Breast epithelium (tissue), 4 donors: ENCODE data around the gene HNRNPAB. TPM values are rescaled to one million over a fixed set of nuclear protein-coding genes. Genes with fewer than 3 reads are reported as not detected.

Experiments
- DNase-seq, 2 donors: peaks; one replicate each; pipeline ENCODE4 v3.0.0-alpha.2; 2019; ENCODE audit warnings: low spot score in 2 of 2
- H3K27ac ChIP-seq, 2 donors: fragments of 200-600 bp; sonication (generic) in 1 of 2; one replicate each; pipeline ENCODE4 v1.5.1; 2016 to 2019; ENCODE audit warnings: mild to moderate bottlenecking in 1 of 2
- H3K27me3 ChIP-seq, 2 donors: fragments of 200-600 bp; sonication (generic) in 1 of 2; one replicate each; pipeline versions ENCODE4 v1.5.1 to v1.6.0; 2017 to 2019; ENCODE audit warnings: control low read depth in 1 of 2, mild to moderate bottlenecking in 1 of 2
- H3K36me3 ChIP-seq: fragments of 200-600 bp; one replicate; pipeline ENCODE4 v1.5.1; 2019
- H3K4me1 ChIP-seq, 2 donors: fragments of 200-600 bp; sonication (generic); one replicate each; pipeline ENCODE4 v1.5.1; 2016 to 2019; ENCODE audit warnings: control low read depth in 1 of 2
- H3K4me3 ChIP-seq, 3 donors: fragments of 200-600 bp; sonication (generic); 1 replicate in 2 of 3; 2 replicates in 1 of 3; pipeline ENCODE4 v1.5.1; 2016 to 2019; ENCODE audit warnings: mild to moderate bottlenecking in 3 of 3, moderate library complexity in 2 of 3
- H3K9me3 ChIP-seq, 2 donors: fragments of 200-600 bp; sonication (generic) in 1 of 2; one replicate each; pipeline ENCODE4 v1.5.1; 2016 to 2019; ENCODE audit warnings: control low read depth in 1 of 2
- CTCF ChIP-seq, 3 donors: fragments of 450-650 bp; IDR thresholded peaks; one replicate each; pipeline ENCODE4 v1.5.1; 2016 to 2017; ENCODE audit warnings: antibody characterized with exemption in 3 of 3, mild to moderate bottlenecking in 3 of 3, moderate library complexity in 3 of 3
- POLR2A ChIP-seq: fragments of 450-650 bp; IDR thresholded peaks from one replicate; pipeline ENCODE4 v1.6.1; 2016; ENCODE audit warnings: antibody characterized with exemption, mild to moderate bottlenecking, moderate library complexity
- POLR2AphosphoS5 ChIP-seq, 3 donors: sonication (generic); formaldehyde crosslinking; IDR thresholded peaks; one replicate each; pipeline ENCODE4 v1.6.1; 2017; ENCODE audit warnings: antibody characterized with exemption in 3 of 3
- intact Hi-C: fragments of 100-400 bp; cut with DNase I; formaldehyde crosslinking; loops from one replicate; pipeline ENCODE4 v1.15.1; 2023; ENCODE audit warnings: low total_unique reads
- total RNA-seq, 3 donors: library from RNA; depleted of rRNA; stranded (reverse); fragments of >200 nt; gene quantifications; one replicate each; pipeline ENCODE4 v1.1.0, GENCODE V29; 2016

The HNRNPAB gene
- total RNA-seq, 3 donors from 2014 or later, result 56.3 to 90.5 (median 68.9) TPM

DNA sequence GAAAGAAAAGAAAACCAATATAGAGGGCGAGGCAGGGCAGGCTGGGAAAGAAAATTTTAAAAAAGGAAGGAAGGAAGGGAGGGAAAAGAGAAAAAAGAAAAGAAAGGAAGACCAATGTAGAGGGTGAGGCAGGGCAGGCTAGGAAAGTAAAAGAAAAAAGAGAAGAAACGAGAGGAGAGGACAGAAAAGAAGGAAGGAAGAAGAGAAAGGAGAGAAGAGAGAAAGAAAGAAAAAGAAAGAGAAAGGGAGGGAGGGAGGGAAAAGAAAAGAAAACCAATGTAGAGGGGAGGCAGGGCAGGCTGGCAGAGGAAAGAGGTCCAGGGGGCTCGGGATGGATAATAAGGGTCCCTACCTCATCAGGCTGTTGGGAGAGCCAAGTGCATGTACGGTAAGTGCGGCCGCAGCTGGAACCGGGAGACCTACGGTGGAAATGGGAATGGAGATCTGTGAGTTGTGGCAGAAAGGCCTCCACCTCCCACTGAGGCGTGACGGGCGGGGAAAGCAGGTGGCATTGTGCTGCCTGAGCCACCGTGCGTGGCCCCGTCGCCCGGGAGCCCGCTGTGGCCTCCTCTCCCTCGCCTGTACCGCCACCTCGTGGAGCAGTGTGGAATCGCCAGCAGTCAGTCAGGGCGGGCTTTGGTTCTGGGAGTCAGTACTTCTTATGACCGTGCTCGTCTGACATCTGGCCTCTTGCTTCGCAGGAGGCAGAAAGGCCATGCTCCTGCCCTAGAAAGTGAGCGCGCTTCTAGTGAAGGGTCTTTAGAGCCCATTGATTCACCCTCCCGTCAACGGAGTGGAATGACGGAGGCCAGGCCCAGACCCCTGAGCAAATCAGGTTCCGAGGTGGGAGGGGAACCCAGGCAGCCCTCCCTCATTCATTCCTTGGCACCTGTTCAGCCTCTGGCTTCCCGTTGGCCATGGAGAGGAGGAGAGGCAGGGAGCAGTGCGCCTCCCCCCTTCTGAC is 40.3 kb upstream of the HNRNPAB start:
- H3K27me3 ChIP-seq, result no peaks in the 10 kb centered on the region

GRCh38 chr5:178165581-178165980 is 38.8 kb upstream of the HNRNPAB start:
- H3K36me3 ChIP-seq, result no peaks in the 10 kb centered on the region
- intact Hi-C loops, result no loop called here
- no peaks in the 10 kb centered on the region for H3K4me1 ChIP-seq
- no peaks in the 10 kb centered on the region for H3K9me3 ChIP-seq
- no peak overlapping the region for H3K4me3 ChIP-seq
- no peak overlapping the region for H3K27ac ChIP-seq
- DNase-seq, result no peak
- no peaks in the 10 kb centered on the region for H3K27me3 ChIP-seq
- TF ChIP-seq POLR2A, result no peak
- no peak for TF ChIP-seq POLR2AphosphoS5 (IDR thresholded peaks at IDR 0.05)
- no peak for TF ChIP-seq CTCF (IDR thresholded peaks at IDR 0.05)

More for the DNA sequence above, 40.3 kb upstream of the HNRNPAB start:
- Histone ChIP-seq H3K27ac (no peak overlapping the region), H3K9me3 (no peaks in the 10 kb centered on the region), H3K36me3 (no peaks in the 10 kb centered on the region), H3K4me3 (peak overlapping the region in 2 of 3 donors; percentile 24 to 52), H3K4me1 (no peaks in the 10 kb centered on the region)
- intact Hi-C loops, result no loop called here
- DNase-seq, result peak; percentile 75 to 93
- TF ChIP-seq POLR2A (no peak), CTCF (IDR thresholded peaks at IDR 0.05) (peak; percentile 93 to 99 (median 95))

- DNase-seq, result no peak
- Histone ChIP-seq H3K27ac (no peak overlapping the region), H3K27me3 (no peaks in the 10 kb centered on the region), H3K4me1 (no peaks in the 10 kb centered on the region), H3K36me3 (no peaks in the 10 kb centered on the region), H3K9me3 (no peaks in the 10 kb centered on the region), H3K4me3 (no peak overlapping the region)
- TF ChIP-seq POLR2AphosphoS5 (IDR thresholded peaks at IDR 0.05), result no peak
- no peak for TF ChIP-seq POLR2A
- TF ChIP-seq CTCF (IDR thresholded peaks at IDR 0.05), result no peak
- intact Hi-C loops, result no loop called here
Measured at GRCh38 chr5:178170455-178170854, 33.9 kb upstream of the HNRNPAB start.

DNA sequence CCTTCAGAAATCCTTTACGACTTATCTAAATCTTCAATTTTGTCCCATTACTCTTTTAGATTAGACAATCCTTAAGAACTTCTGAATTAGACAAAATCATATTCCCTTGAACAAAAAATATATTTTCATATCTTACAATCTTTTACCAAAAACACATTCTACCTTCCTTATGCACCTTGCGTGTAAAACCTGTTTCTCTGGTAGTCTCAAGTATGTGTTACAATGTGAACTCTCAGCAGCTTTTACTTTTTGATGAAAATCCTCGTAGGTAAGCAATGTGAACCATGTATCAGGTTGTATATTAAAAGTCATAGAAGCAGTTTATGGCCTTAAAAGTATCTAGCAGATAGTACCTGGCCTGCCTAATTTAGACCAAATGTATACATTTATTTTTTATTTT is 29.9 kb upstream of the HNRNPAB start:
- no peaks in the 10 kb centered on the region for H3K36me3 ChIP-seq
- H3K4me1 ChIP-seq, result no peaks in the 10 kb centered on the region
- intact Hi-C loops, result no loop called here
- H3K27ac ChIP-seq, result no peak overlapping the region
- no peak overlapping the region for H3K4me3 ChIP-seq
- H3K9me3 ChIP-seq, result no peaks in the 10 kb centered on the region
- no peaks in the 10 kb centered on the region for H3K27me3 ChIP-seq
- TF ChIP-seq POLR2AphosphoS5 (IDR thresholded peaks at IDR 0.05) (no peak), CTCF (IDR thresholded peaks at IDR 0.05) (no peak), POLR2A (no peak)
- no peak for DNase-seq

DNA sequence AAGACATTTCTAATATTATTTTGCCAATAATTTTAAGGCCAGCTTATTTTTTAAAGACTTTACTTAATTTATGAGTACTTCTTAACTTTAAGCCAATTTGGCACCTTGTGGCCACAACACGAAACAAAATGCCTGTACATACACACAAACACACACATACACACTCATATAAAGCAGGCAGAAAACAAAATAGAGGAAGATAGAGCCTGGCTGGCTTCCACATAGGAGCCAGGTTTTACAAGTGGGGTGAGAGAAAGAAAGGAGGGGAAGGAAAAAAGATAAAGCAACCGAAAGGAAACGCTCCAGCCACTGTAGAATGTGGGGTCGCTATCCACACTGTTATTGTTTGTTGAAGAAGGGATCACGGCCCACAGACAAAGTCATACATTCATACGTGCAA is 27.5 kb upstream of the HNRNPAB start:
- Histone ChIP-seq H3K27ac (no peak overlapping the region), H3K36me3 (no peaks in the 10 kb centered on the region), H3K4me1 (no peaks in the 10 kb centered on the region), H3K4me3 (no peak overlapping the region), H3K27me3 (peaks cover 0 to 4% of the 10 kb centered on the region in 2 donors), H3K9me3 (no peaks in the 10 kb centered on the region)
- intact Hi-C loops, result no loop called here
- TF ChIP-seq POLR2A (no peak), CTCF (IDR thresholded peaks at IDR 0.05) (no peak), POLR2AphosphoS5 (IDR thresholded peaks at IDR 0.05) (no peak)
- DNase-seq, result no peak
